ENCODE measurements around the gene ADD2.
"Not testable (repeated sequence)": the region's sequence is repeated elsewhere in the genome, so short reads cannot be mapped to it uniquely, and the experiment has no call there.

The ADD2 gene

GRCh38 chr2:70750320-70750719 is 17.7 kb downstream of the ADD2 start:
- no peak for DNase-seq

GRCh38 chr2:70748002-70748784 is 19.8 kb downstream of the ADD2 start:
- no peak for DNase-seq

- DNase-seq: no peak
Observed at GRCh38 chr2:70747284-70747683, 20.7 kb downstream of the ADD2 start.

GRCh38 chr2:70746094-70746974 is 21.7 kb downstream of the ADD2 start:
- no peak for DNase-seq

- DNase-seq: no peak
Observed at GRCh38 chr2:70745276-70745825, 22.6 kb downstream of the ADD2 start.

- DNase-seq: no peak
Observed at GRCh38 chr2:70744397-70744796, 23.6 kb downstream of the ADD2 start.

GRCh38 chr2:70743677-70744076 is 24.3 kb downstream of the ADD2 start:
- DNase-seq: no peak

GRCh38 chr2:70743068-70743467 is 24.9 kb downstream of the ADD2 start:
- no peak for DNase-seq

GRCh38 chr2:70739492-70739891 is 28.5 kb downstream of the ADD2 start:
- DNase-seq: not testable (repeated sequence)

GRCh38 chr2:70738159-70738558 is 29.8 kb downstream of the ADD2 start:
- no peak for DNase-seq

- DNase-seq: no peak
Observed at GRCh38 chr2:70735071-70735470, 32.9 kb downstream of the ADD2 start.

- DNase-seq: no peak
Observed at GRCh38 chr2:70733646-70734180, 34.3 kb downstream of the ADD2 start.

- no peak for DNase-seq
Observed at GRCh38 chr2:70732766-70733645, 35.0 kb downstream of the ADD2 start.

GRCh38 chr2:70730730-70731129 is 37.3 kb downstream of the ADD2 start:
- DNase-seq: no peak

GRCh38 chr2:70729647-70730046 is 38.4 kb downstream of the ADD2 start:
- DNase-seq: no peak

- DNase-seq: no peak
Observed at GRCh38 chr2:70728128-70728527, 39.9 kb downstream of the ADD2 start.

GRCh38 chr2:70726947-70727725 is 40.9 kb downstream of the ADD2 start:
- no peak for DNase-seq

- DNase-seq: no peak
Observed at GRCh38 chr2:70725505-70725904, 42.5 kb downstream of the ADD2 start.

- no peak for DNase-seq
Observed at GRCh38 chr2:70724366-70724765, 43.6 kb downstream of the ADD2 start.

GRCh38 chr2:70723286-70723885 is 44.6 kb downstream of the ADD2 start:
- DNase-seq: no peak

GRCh38 chr2:70720124-70720523 is 47.9 kb downstream of the ADD2 start:
- no peak for DNase-seq

All from bone marrow (tissue), 2 donors.